ENCODE measurements around the gene ATP13A2. TPM values are rescaled to one million over a fixed set of nuclear protein-coding genes. Genes with fewer than 3 reads are reported as not detected.

The ATP13A2 gene
- total RNA-seq, 4 donors from 2014 or later = 17.9 to 37.0 (median 26.8) TPM

DNA sequence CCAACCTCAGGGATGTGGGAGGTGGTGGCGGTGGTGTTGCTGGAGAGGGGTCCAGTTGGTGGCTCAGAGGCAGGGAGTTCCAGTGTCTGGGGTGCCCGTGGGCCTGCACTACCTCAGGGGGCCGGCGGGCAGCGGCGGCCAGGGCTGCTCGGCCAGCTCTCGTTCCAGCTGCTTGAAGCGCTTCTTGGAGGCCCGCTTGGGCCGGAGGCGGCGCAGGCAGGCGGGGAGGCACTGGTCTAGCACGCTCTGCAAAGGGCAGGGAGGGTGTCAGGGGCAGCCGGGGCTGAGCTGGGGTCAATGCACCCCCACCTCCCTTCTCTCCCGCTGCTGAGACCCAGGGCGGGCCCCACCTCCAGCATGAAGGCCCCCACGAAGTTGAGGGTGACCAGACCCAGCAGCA, 25.6 kb downstream of the ATP13A2 start:
- Histone ChIP-seq H3K36me3 (peaks cover 0 to 31% of the 10 kb centered on the region in 2 donors), H3K27me3 (peaks cover 4 to 5% (median 4%) of the 10 kb centered on the region in 3 donors), H3K4me3 (no peak overlapping the region), H3K27ac (no peak overlapping the region), H3K4me1 (no peaks in the 10 kb centered on the region), H3K9me3 (no peaks in the 10 kb centered on the region)
- intact Hi-C loops (cut with DNase I; ENCODE audit: low total_unique reads) = no loop called here
- in situ Hi-C loops (cut with MboI; ENCODE audit: low sequenced_read_pairs in 4 of 4) = no loop called here
- TF ChIP-seq, protein P1, sequence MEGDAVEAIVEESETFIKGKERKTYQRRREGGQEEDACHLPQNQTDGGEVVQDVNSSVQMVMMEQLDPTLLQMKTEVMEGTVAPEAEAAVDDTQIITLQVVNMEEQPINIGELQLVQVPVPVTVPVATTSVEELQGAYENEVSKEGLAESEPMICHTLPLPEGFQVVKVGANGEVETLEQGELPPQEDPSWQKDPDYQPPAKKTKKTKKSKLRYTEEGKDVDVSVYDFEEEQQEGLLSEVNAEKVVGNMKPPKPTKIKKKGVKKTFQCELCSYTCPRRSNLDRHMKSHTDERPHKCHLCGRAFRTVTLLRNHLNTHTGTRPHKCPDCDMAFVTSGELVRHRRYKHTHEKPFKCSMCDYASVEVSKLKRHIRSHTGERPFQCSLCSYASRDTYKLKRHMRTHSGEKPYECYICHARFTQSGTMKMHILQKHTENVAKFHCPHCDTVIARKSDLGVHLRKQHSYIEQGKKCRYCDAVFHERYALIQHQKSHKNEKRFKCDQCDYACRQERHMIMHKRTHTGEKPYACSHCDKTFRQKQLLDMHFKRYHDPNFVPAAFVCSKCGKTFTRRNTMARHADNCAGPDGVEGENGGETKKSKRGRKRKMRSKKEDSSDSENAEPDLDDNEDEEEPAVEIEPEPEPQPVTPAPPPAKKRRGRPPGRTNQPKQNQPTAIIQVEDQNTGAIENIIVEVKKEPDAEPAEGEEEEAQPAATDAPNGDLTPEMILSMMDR (IDR thresholded peaks at IDR 0.05 in 4 of 5, conservative IDR thresholded peaks at IDR 0.05 in 1 of 5) = no peak
- TF ChIP-seq POLR2A (IDR thresholded peaks at IDR 0.05) = no peak
- ATAC-seq (no peak), DNase-seq (no peak)

DNA sequence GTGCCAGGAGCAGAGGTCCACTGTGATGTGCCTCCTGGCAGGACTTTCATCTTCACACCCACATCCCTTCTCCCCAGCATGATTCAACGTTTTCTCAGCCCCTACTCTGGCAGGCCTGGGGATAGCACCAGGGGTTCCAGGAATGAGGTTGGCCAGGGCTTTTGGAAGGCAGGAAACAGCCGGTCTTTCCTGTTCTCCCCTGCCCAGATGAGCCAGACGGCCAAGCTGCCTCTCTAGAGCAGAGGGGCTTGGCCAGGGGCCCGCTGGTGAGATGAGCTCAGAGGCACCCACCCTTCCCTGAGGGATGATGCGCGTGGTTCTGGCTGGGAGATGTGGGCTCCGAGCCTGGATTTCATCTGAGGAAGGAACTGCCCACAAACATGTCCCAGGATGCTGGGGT, 27.0 kb downstream of the ATP13A2 start:
- no peak overlapping the region for H3K27ac ChIP-seq
- peaks cover 4 to 13% (median 13%) of the 10 kb centered on the region in 3 donors for H3K27me3 ChIP-seq
- intact Hi-C loops (cut with DNase I; ENCODE audit: low total_unique reads) = no loop called here
- H3K36me3 ChIP-seq = peaks cover 0 to 24% of the 10 kb centered on the region in 2 donors
- H3K4me3 ChIP-seq = no peak overlapping the region
- TF ChIP-seq POLR2A (IDR thresholded peaks at IDR 0.05) = no peak
- TF ChIP-seq, protein P1 (IDR thresholded peaks at IDR 0.05 in 4 of 5, conservative IDR thresholded peaks at IDR 0.05 in 1 of 5) = no peak
- DNase-seq (peak in 1 of 2 donors; percentile 31), ATAC-seq (peak in 1 of 2 donors; percentile 21)
- H3K9me3 ChIP-seq = no peaks in the 10 kb centered on the region
- in situ Hi-C loops (cut with MboI; ENCODE audit: low sequenced_read_pairs in 4 of 4) = no loop called here
- no peaks in the 10 kb centered on the region for H3K4me1 ChIP-seq

DNA sequence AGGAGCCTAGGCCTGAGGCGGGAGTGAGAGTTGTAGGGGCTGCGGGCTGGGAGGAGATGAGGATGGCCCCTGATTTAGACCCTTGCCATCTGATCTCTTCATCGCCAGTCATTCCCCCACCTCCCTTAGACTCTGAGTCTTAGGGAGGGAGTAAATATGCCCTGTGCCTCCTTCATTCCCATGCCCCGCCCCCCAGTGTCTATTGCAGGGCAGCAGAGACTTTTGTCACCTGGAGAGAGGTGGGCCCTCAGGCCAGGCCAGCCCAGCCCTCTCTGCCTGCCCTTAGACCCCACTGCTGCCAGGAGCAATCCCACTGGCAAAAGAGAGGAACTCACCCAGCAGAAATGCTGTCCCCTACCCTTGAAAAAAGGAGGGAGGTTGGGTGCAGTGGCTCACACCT, 28.1 kb downstream of the ATP13A2 start:
- H3K4me3 ChIP-seq = no peak overlapping the region
- in situ Hi-C loops (cut with MboI; ENCODE audit: low sequenced_read_pairs in 4 of 4) = no loop called here
- H3K27ac ChIP-seq = no peak overlapping the region
- ATAC-seq (no peak), DNase-seq (no peak)
- H3K9me3 ChIP-seq = no peaks in the 10 kb centered on the region
- H3K36me3 ChIP-seq = peaks cover 0 to 18% of the 10 kb centered on the region in 2 donors
- intact Hi-C loops (cut with DNase I; ENCODE audit: low total_unique reads) = no loop called here
- no peak for TF ChIP-seq POLR2A (IDR thresholded peaks at IDR 0.05)
- TF ChIP-seq, protein P1 (IDR thresholded peaks at IDR 0.05 in 4 of 5, conservative IDR thresholded peaks at IDR 0.05 in 1 of 5) = no peak
- H3K4me1 ChIP-seq = no peaks in the 10 kb centered on the region
- peaks cover 4 to 14% (median 13%) of the 10 kb centered on the region in 3 donors for H3K27me3 ChIP-seq

DNA sequence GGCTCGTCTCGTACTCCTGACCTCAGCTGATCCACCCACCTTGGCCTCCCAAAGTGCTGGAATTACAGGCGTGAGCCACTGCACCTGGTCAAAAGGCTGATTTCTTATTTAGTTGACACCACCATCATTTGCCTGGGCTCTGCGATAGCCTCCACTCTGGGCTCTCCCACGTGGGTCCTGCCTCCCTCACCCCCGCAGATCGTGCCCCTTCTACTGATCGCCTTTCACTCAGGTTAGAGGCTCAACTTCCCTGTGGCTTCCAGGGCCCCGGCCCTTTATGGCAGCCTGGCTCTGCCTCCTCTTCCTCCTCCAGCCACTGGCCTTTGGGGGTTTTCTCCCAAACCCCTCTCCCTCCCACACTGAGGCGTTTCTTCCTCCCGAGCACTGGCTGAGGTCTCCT, 28.8 kb downstream of the ATP13A2 start:
- intact Hi-C loops (cut with DNase I; ENCODE audit: low total_unique reads) = no loop called here

More for the DNA sequence above, 28.8 kb downstream of the ATP13A2 start:
- no peaks in the 10 kb centered on the region for H3K9me3 ChIP-seq
- H3K27ac ChIP-seq = no peak overlapping the region
- TF ChIP-seq POLR2A (IDR thresholded peaks at IDR 0.05) = no peak
- TF ChIP-seq, protein P1 (IDR thresholded peaks at IDR 0.05 in 4 of 5, conservative IDR thresholded peaks at IDR 0.05 in 1 of 5) = no peak
- in situ Hi-C loops (cut with MboI; ENCODE audit: low sequenced_read_pairs in 4 of 4) = no loop called here
- no peak for ATAC-seq
- peaks cover 4 to 14% (median 13%) of the 10 kb centered on the region in 3 donors for H3K27me3 ChIP-seq
- peaks cover 0 to 12% of the 10 kb centered on the region in 2 donors for H3K36me3 ChIP-seq
- DNase-seq = no peak
- H3K4me3 ChIP-seq = no peak overlapping the region
- no peaks in the 10 kb centered on the region for H3K4me1 ChIP-seq
